ENCODE measurements around the gene LMCD1. TPM values are rescaled to one million over a fixed set of nuclear protein-coding genes. Genes with fewer than 3 reads are reported as not detected.

The LMCD1 gene
- total and polyA plus RNA-seq, 2 experiments from 2014 or later, result 21.8 to 35.3 TPM

- no peak for TF ChIP-seq CTCF (conservative IDR thresholded peaks at IDR 0.05; ENCODE audit: low read depth in 2 of 2)
- TF ChIP-seq POLR2AphosphoS5 (IDR thresholded peaks at IDR 0.05; ENCODE audit: low read depth), result no peak
- TF ChIP-seq EZH2 (IDR thresholded peaks at IDR 0.05; ENCODE audit: low read depth, unreplicated experiment), result no peak
- TF ChIP-seq STAT1 (IDR thresholded peaks at IDR 0.05; ENCODE audit: unreplicated experiment), result no peak
- no peak for TF ChIP-seq NANOG (IDR thresholded peaks at IDR 0.05; ENCODE audit: borderline replicate concordance)
Observed at GRCh38 chr3:8550611-8551010, 49.0 kb downstream of the LMCD1 start (continued).

DNA sequence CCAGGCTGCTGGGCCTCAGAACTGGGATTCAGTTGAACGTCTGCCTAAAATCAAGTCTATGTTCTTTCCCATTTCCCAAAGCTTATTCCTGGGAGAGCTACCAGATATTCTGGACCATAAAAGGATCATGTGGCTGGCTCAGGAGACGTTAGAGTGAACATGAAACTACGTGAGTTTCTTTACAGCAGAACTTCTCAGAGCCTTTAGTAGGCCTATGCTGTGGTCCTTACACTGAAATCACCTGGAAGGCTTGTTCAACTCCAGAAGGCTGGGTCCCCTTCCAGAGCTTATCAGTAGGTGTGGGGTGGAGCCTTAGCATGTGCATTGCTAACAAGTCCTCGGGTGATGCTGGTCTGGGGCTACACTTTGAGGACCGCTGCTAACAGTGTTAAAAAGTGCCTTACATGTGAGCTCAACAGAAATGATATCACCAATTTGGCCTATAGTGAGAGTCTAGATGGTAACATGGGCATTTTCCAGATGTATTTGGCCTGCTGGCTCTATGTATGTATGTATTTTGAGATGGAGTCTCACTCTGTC lies 50.7 kb downstream of the LMCD1 start:
- H3K36me3 Mint-ChIP-seq (ENCODE audit: low read depth), result no peaks in the 10 kb centered on the region; the same call in 2 of the 3 replicates
- no peak overlapping the region for H3K4me3 Mint-ChIP-seq
- H3K4me1 Mint-ChIP-seq, result peaks cover 16% of the 10 kb centered on the region
- H3K4me2 ChIP-seq, result no peak overlapping the region
- no peak overlapping the region for H3K27ac ChIP-seq (ENCODE audit: low read depth)
- ATAC-seq, result no peak
- H3K27me3 ChIP-seq (ENCODE audit: insufficient read depth), result no peaks in the 10 kb centered on the region
- no peaks in the 10 kb centered on the region for H3K9me2 ChIP-seq (ENCODE audit: insufficient read depth)
- no peak for DNase-seq (ENCODE audit: low spot score)
- H3K36me3 ChIP-seq (ENCODE audit: insufficient read depth), result no peaks in the 10 kb centered on the region
- H2AFZ ChIP-seq, result no peak overlapping the region
- peaks cover 13% of the 10 kb centered on the region for H3K27me3 Mint-ChIP-seq (ENCODE audit: insufficient read depth, low read depth, poor library complexity)
- peaks cover 5% of the 10 kb centered on the region; the same call in 1 of the 2 replicates for H3K4me1 ChIP-seq (ENCODE audit: insufficient read depth)
- no peaks in the 10 kb centered on the region for H3K9me3 Mint-ChIP-seq
- no peak overlapping the region for H3K27ac Mint-ChIP-seq
- no peaks in the 10 kb centered on the region for H4K20me1 ChIP-seq (replicated peaks; ENCODE audit: insufficient read depth)
- no peaks in the 10 kb centered on the region for H3K79me2 ChIP-seq (replicated peaks; ENCODE audit: insufficient read depth)
- no peaks in the 10 kb centered on the region for H3F3A ChIP-seq (replicated peaks; ENCODE audit: low read depth)
- no peak overlapping the region for H3K4me3 ChIP-seq
- TF ChIP-seq, protein P1, sequence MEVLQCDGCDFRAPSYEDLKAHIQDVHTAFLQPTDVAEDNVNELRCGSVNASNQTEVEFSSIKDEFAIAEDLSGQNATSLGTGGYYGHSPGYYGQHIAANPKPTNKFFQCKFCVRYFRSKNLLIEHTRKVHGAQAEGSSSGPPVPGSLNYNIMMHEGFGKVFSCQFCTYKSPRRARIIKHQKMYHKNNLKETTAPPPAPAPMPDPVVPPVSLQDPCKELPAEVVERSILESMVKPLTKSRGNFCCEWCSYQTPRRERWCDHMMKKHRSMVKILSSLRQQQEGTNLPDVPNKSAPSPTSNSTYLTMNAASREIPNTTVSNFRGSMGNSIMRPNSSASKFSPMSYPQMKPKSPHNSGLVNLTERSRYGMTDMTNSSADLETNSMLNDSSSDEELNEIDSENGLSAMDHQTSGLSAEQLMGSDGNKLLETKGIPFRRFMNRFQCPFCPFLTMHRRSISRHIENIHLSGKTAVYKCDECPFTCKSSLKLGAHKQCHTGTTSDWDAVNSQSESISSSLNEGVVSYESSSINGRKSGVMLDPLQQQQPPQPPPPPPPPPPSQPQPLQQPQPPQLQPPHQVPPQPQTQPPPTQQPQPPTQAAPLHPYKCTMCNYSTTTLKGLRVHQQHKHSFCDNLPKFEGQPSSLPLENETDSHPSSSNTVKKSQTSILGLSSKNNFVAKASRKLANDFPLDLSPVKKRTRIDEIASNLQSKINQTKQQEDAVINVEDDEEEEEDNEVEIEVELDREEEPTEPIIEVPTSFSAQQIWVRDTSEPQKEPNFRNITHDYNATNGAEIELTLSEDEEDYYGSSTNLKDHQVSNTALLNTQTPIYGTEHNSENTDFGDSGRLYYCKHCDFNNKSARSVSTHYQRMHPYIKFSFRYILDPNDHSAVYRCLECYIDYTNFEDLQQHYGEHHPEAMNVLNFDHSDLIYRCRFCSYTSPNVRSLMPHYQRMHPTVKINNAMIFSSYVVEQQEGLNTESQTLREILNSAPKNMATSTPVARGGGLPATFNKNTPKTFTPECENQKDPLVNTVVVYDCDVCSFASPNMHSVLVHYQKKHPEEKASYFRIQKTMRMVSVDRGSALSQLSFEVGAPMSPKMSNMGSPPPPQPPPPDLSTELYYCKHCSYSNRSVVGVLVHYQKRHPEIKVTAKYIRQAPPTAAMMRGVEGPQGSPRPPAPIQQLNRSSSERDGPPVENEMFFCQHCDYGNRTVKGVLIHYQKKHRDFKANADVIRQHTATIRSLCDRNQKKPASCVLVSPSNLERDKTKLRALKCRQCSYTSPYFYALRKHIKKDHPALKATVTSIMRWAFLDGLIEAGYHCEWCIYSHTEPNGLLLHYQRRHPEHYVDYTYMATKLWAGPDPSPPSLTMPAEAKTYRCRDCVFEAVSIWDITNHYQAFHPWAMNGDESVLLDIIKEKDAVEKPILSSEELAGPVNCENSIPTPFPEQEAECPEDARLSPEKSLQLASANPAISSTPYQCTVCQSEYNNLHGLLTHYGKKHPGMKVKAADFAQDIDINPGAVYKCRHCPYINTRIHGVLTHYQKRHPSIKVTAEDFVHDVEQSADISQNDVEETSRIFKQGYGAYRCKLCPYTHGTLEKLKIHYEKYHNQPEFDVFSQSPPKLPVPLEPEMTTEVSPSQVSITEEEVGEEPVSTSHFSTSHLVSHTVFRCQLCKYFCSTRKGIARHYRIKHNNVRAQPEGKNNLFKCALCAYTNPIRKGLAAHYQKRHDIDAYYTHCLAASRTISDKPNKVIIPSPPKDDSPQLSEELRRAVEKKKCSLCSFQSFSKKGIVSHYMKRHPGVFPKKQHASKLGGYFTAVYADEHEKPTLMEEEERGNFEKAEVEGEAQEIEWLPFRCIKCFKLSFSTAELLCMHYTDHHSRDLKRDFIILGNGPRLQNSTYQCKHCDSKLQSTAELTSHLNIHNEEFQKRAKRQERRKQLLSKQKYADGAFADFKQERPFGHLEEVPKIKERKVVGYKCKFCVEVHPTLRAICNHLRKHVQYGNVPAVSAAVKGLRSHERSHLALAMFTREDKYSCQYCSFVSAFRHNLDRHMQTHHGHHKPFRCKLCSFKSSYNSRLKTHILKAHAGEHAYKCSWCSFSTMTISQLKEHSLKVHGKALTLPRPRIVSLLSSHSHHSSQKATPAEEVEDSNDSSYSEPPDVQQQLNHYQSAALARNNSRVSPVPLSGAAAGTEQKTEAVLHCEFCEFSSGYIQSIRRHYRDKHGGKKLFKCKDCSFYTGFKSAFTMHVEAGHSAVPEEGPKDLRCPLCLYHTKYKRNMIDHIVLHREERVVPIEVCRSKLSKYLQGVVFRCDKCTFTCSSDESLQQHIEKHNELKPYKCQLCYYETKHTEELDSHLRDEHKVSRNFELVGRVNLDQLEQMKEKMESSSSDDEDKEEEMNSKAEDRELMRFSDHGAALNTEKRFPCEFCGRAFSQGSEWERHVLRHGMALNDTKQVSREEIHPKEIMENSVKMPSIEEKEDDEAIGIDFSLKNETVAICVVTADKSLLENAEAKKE (CRISPR knock-in tag; IDR thresholded peaks at IDR 0.05), result no peak
- no peak for TF ChIP-seq REST (IDR thresholded peaks at IDR 0.05; ENCODE audit: unreplicated experiment)
- no peak for TF ChIP-seq ZNF331 (CRISPR knock-in tag; IDR thresholded peaks at IDR 0.05; ENCODE audit: low read depth)
- TF ChIP-seq STAT1 (IDR thresholded peaks at IDR 0.05; ENCODE audit: unreplicated experiment), result no peak
- TF ChIP-seq JUNB (IDR thresholded peaks at IDR 0.05; ENCODE audit: unreplicated experiment), result no peak
- TF ChIP-seq ZNF114 (CRISPR knock-in tag; IDR thresholded peaks at IDR 0.05), result no peak
- no peak for TF ChIP-seq CTCF (conservative IDR thresholded peaks at IDR 0.05; ENCODE audit: low read depth in 2 of 2)
- no peak for TF ChIP-seq NANOG (IDR thresholded peaks at IDR 0.05; ENCODE audit: borderline replicate concordance)
- no peak for TF ChIP-seq POLR2AphosphoS5 (IDR thresholded peaks at IDR 0.05; ENCODE audit: low read depth)
- TF ChIP-seq EZH2 (IDR thresholded peaks at IDR 0.05; ENCODE audit: low read depth, unreplicated experiment), result no peak

All from GM23338 (cell line).